T-helper 17 cell (primary cell): ENCODE measurements around the gene MYBPHL. TPM values are rescaled to one million over a fixed set of nuclear protein-coding genes. Genes with fewer than 3 reads are reported as not detected.
A peak's percentile ranks its signal among the peaks of the same experiment; 100 is the strongest.

Source experiments
- ATAC-seq: fragments of 150-1000 bp; cut with Tn5 transposase; 2 replicates; pipeline ENCODE4 v1.10.0; 2021; ENCODE audit warnings: mild to moderate bottlenecking, moderate library complexity
- DNase-seq, 3 donors: peaks; one replicate each; pipeline versions ENCODE4 v3.0.0 to v3.0.0-alpha.2; 2020 to 2021
- H3K9me3 ChIP-seq: one replicate; pipeline ENCODE4 v1.7.0; 2013; ENCODE audit warnings: low read length, mild to moderate bottlenecking; ENCODE audit not compliant: control insufficient read depth, poor library complexity, severe bottlenecking
- H3K27ac Mint-ChIP-seq: one replicate; pipeline ENCODE4 v1.8.0; 2022; ENCODE audit warnings: mild to moderate bottlenecking, moderate library complexity, mixed read lengths
- H3K27me3 Mint-ChIP-seq: one replicate; pipeline ENCODE4 v1.8.0; 2022; ENCODE audit warnings: mixed read lengths
- H3K36me3 Mint-ChIP-seq: one replicate; pipeline ENCODE4 v1.8.0; 2022; ENCODE audit warnings: low read depth, mixed read lengths
- H3K4me1 Mint-ChIP-seq: one replicate; pipeline ENCODE4 v1.8.0; 2022; ENCODE audit warnings: mild to moderate bottlenecking, mixed read lengths
- H3K4me3 Mint-ChIP-seq: one replicate; pipeline ENCODE4 v1.8.0; 2022; ENCODE audit warnings: mild to moderate bottlenecking, moderate library complexity, mixed read lengths
- total RNA-seq, 4 donors: library from RNA in 2 of 4; stranded (reverse) in 2 of 4; gene quantifications; one replicate each; pipeline ENCODE4 v1.2.3 and lab custom pipeline; 2022 to 2026

Gene MYBPHL
- total RNA-seq, 2 donors from 2014 or later = not detected

- no peak overlapping the region for H3K4me3 Mint-ChIP-seq
- H3K4me1 Mint-ChIP-seq = peaks cover 6% of the 10 kb centered on the region
- H3K9me3 ChIP-seq = no peaks in the 10 kb centered on the region
- no peak for DNase-seq
- H3K27ac Mint-ChIP-seq = no peak overlapping the region
- no peak for ATAC-seq
- no peaks in the 10 kb centered on the region for H3K27me3 Mint-ChIP-seq
- H3K36me3 Mint-ChIP-seq = no peaks in the 10 kb centered on the region
These were observed 44.4 kb downstream of the MYBPHL start for GRCh38 chr1:109262231-109263055.

- no peak for ATAC-seq
These were observed 45.2 kb downstream of the MYBPHL start for GRCh38 chr1:109261578-109261977.

GRCh38 chr1:109261006-109261405 is 45.8 kb downstream of the MYBPHL start:
- Mint-ChIP-seq H3K27ac (no peak overlapping the region), H3K36me3 (no peaks in the 10 kb centered on the region), H3K4me3 (no peak overlapping the region), H3K4me1 (peaks cover 8% of the 10 kb centered on the region), H3K27me3 (no peaks in the 10 kb centered on the region)
- ATAC-seq (no peak), DNase-seq (no peak)
- H3K9me3 ChIP-seq = no peaks in the 10 kb centered on the region

More at GRCh38 chr1:109261578-109261977, 45.2 kb downstream of the MYBPHL start:
- Mint-ChIP-seq H3K4me3 (no peak overlapping the region), H3K4me1 (peaks cover 8% of the 10 kb centered on the region), H3K27ac (no peak overlapping the region), H3K36me3 (no peaks in the 10 kb centered on the region), H3K27me3 (no peaks in the 10 kb centered on the region)
- no peak for DNase-seq
- H3K9me3 ChIP-seq = no peaks in the 10 kb centered on the region

- Mint-ChIP-seq H3K4me3 (no peak overlapping the region), H3K27me3 (no peaks in the 10 kb centered on the region), H3K27ac (no peak overlapping the region), H3K4me1 (peaks cover 13% of the 10 kb centered on the region), H3K36me3 (no peaks in the 10 kb centered on the region)
- ATAC-seq (no peak), DNase-seq (no peak)
- no peaks in the 10 kb centered on the region for H3K9me3 ChIP-seq
These were observed 46.9 kb downstream of the MYBPHL start for GRCh38 chr1:109259674-109260557.

- no peak overlapping the region for H3K4me3 Mint-ChIP-seq
- ATAC-seq = no peak
- H3K36me3 Mint-ChIP-seq = no peaks in the 10 kb centered on the region
- H3K27ac Mint-ChIP-seq = no peak overlapping the region
- peaks cover 13% of the 10 kb centered on the region for H3K4me1 Mint-ChIP-seq
- no peaks in the 10 kb centered on the region for H3K9me3 ChIP-seq
- H3K27me3 Mint-ChIP-seq = no peaks in the 10 kb centered on the region
- no peak for DNase-seq
These were observed 48.0 kb downstream of the MYBPHL start for GRCh38 chr1:109258481-109259466.

GRCh38 chr1:109257682-109258421 is 49.0 kb downstream of the MYBPHL start:
- Mint-ChIP-seq H3K27ac (peak overlapping the region; percentile 24), H3K4me1 (peaks cover 12% of the 10 kb centered on the region), H3K36me3 (no peaks in the 10 kb centered on the region), H3K27me3 (no peaks in the 10 kb centered on the region), H3K4me3 (no peak overlapping the region)
- DNase-seq = no peak
- H3K9me3 ChIP-seq = no peaks in the 10 kb centered on the region
- no peak for ATAC-seq

- Mint-ChIP-seq H3K27ac (peak overlapping the region; percentile 24), H3K27me3 (no peaks in the 10 kb centered on the region), H3K4me1 (peaks cover 12% of the 10 kb centered on the region), H3K36me3 (no peaks in the 10 kb centered on the region), H3K4me3 (no peak overlapping the region)
- DNase-seq (no peak), ATAC-seq (no peak)
- H3K9me3 ChIP-seq = no peaks in the 10 kb centered on the region
These were observed 49.7 kb downstream of the MYBPHL start for GRCh38 chr1:109256971-109257681.

GRCh38 chr1:109256085-109256484 is 50.7 kb downstream of the MYBPHL start:
- ATAC-seq (no peak), DNase-seq (no peak)
- Mint-ChIP-seq H3K27ac (peak overlapping the region; percentile 82), H3K27me3 (no peaks in the 10 kb centered on the region), H3K36me3 (no peaks in the 10 kb centered on the region), H3K4me1 (peaks cover 15% of the 10 kb centered on the region), H3K4me3 (no peak overlapping the region)
- H3K9me3 ChIP-seq = no peaks in the 10 kb centered on the region

- H3K4me1 Mint-ChIP-seq = peaks cover 18% of the 10 kb centered on the region
- no peaks in the 10 kb centered on the region for H3K9me3 ChIP-seq
- H3K27ac Mint-ChIP-seq = peak overlapping the region; percentile 82
- no peaks in the 10 kb centered on the region for H3K27me3 Mint-ChIP-seq
- no peak overlapping the region for H3K4me3 Mint-ChIP-seq
- DNase-seq = no peak
- no peaks in the 10 kb centered on the region for H3K36me3 Mint-ChIP-seq
- no peak for ATAC-seq
These were observed 51.1 kb downstream of the MYBPHL start for GRCh38 chr1:109255678-109256077.

GRCh38 chr1:109255097-109255651 is 51.6 kb downstream of the MYBPHL start:
- no peak for DNase-seq
- no peak for ATAC-seq
- H3K36me3 Mint-ChIP-seq = no peaks in the 10 kb centered on the region
- no peaks in the 10 kb centered on the region for H3K27me3 Mint-ChIP-seq
- peaks cover 18% of the 10 kb centered on the region for H3K4me1 Mint-ChIP-seq
- no peak overlapping the region for H3K4me3 Mint-ChIP-seq
- H3K9me3 ChIP-seq = no peaks in the 10 kb centered on the region
- peak overlapping the region; percentile 82 for H3K27ac Mint-ChIP-seq

- Mint-ChIP-seq H3K27me3 (no peaks in the 10 kb centered on the region), H3K4me1 (peaks cover 18% of the 10 kb centered on the region), H3K4me3 (no peak overlapping the region), H3K27ac (no peak overlapping the region), H3K36me3 (no peaks in the 10 kb centered on the region)
- H3K9me3 ChIP-seq = no peaks in the 10 kb centered on the region
- ATAC-seq (no peak), DNase-seq (no peak)
These were observed 52.2 kb downstream of the MYBPHL start for GRCh38 chr1:109254621-109255096.
